CD4-positive, alpha-beta T cell (primary cell): ENCODE results near the gene ATXN1. TPM values are rescaled to one million over a fixed set of nuclear protein-coding genes. Genes with fewer than 3 reads are reported as not detected.
"Not testable (repeated sequence)": the region's sequence is repeated elsewhere in the genome, so short reads cannot be mapped to it uniquely, and the experiment has no call there.

Source experiments
- ATAC-seq: fragments of 200-7000 bp; cut with Tn5 transposase; one replicate; pipeline ENCODE4 v1.10.0; 2022; ENCODE audit warnings: mild to moderate bottlenecking; ENCODE audit not compliant: poor library complexity
- CTCF ChIA-PET: fragments of 350-600 bp; sonication (Branson Sonifier 250); formaldehyde crosslinking; loops from one replicate; lab custom pipeline; 2021; ENCODE audit warnings: antibody characterized with exemption, inconsistent platforms; lab: Charles Lee
- POLR2A ChIA-PET: fragments of 350-600 bp; sonication (Branson Sonifier 250); formaldehyde crosslinking; loops from one replicate; lab custom pipeline; 2021; ENCODE audit warnings: antibody characterized with exemption, inconsistent platforms; lab: Charles Lee
- DNase-seq, 14 experiments: peaks; one replicate each; pipeline ENCODE4 v3.0.0-alpha.2; 2013 to 2020; ENCODE audit warnings: mixed read lengths in 2 of 14
- H3K27ac ChIP-seq, 2 donors: one replicate each; pipeline versions ENCODE4 v1.5.1 to v1.7.0; 2013; ENCODE audit warnings: low read length in 2 of 2, low read depth in 1 of 2, mild to moderate bottlenecking in 1 of 2
- H3K27me3 ChIP-seq, 2 experiments: 1 replicate in 1 of 2; 2 replicates in 1 of 2; pipeline versions ENCODE4 v1.6.1 to v1.7.0; 2013; ENCODE audit warnings: low read length in 2 of 2, control low read depth in 1 of 2, mild to moderate bottlenecking in 1 of 2, moderate library complexity in 1 of 2; ENCODE audit not compliant: insufficient read depth in 2 of 2, control insufficient read depth in 1 of 2
- H3K36me3 ChIP-seq: one replicate; pipeline ENCODE4 v1.6.1; 2013; ENCODE audit warnings: low read length, control low read depth; ENCODE audit not compliant: insufficient read depth
- H3K4me1 ChIP-seq: one replicate; pipeline ENCODE4 v1.6.1; 2013; ENCODE audit warnings: low read length, control low read depth; ENCODE audit not compliant: insufficient read depth
- H3K4me3 ChIP-seq: one replicate; pipeline ENCODE4 v1.5.1; 2013; ENCODE audit warnings: mild to moderate bottlenecking, low read length, moderate library complexity
- H3K9me3 ChIP-seq, 2 experiments: 1 replicate in 1 of 2; 2 replicates in 1 of 2; pipeline versions ENCODE4 v1.6.1 to v1.7.0; 2013; ENCODE audit warnings: low read length in 2 of 2, mild to moderate bottlenecking in 2 of 2, control low read depth in 1 of 2, moderate library complexity in 1 of 2; ENCODE audit not compliant: control insufficient read depth in 1 of 2, insufficient read depth in 1 of 2
- H3K27ac Mint-ChIP-seq: one replicate; pipeline ENCODE4 v1.8.0; 2020; ENCODE audit warnings: mixed read lengths
- H3K27me3 Mint-ChIP-seq: one replicate; pipeline ENCODE4 v1.8.0; 2021; ENCODE audit warnings: mixed read lengths
- H3K36me3 Mint-ChIP-seq: one replicate; pipeline ENCODE4 v1.8.0; 2021; ENCODE audit warnings: low read depth, mixed read lengths
- H3K4me1 Mint-ChIP-seq: one replicate; pipeline ENCODE4 v1.8.0; 2021; ENCODE audit warnings: low read depth, mixed read lengths
- H3K4me3 Mint-ChIP-seq: one replicate; pipeline ENCODE4 v1.8.0; 2020; ENCODE audit warnings: mild to moderate bottlenecking, mixed read lengths
- H3K9me3 Mint-ChIP-seq: one replicate; pipeline ENCODE4 v1.8.0; 2020; ENCODE audit warnings: mixed read lengths
- intact Hi-C, 2 experiments: fragments of 100-400 bp; cut with DNase I in 1 of 2; cut with micrococcal nuclease in 1 of 2; formaldehyde crosslinking; loops; one replicate each; pipeline versions ENCODE4 v1.15.1 to v1.9.0; 2023 to 2025; cut with DNase I, micrococcal nuclease
- total RNA-seq, 174 experiments: library from RNA in 2 of 174; stranded (reverse) in 2 of 174; gene quantifications; one replicate each; pipeline ENCODE4 v1.2.3 and lab custom pipeline; 2021 to 2026
- TF ChIP-seq, protein P1 (sequence below): fragments of 200-600 bp; IDR thresholded peaks from one replicate; pipeline ENCODE4 v1.8.0; 2022; ENCODE audit warnings: antibody characterized with exemption, mild to moderate bottlenecking

The ATXN1 gene
- total RNA-seq, 2 experiments from 2014 or later, result 74.2 to 76.7 TPM

GRCh38 chr6:16785496-16785895, 24.2 kb upstream of the ATXN1 start:
- H3K27me3 ChIP-seq, result no peaks in the 10 kb centered on the region
- H3K36me3 ChIP-seq, result no peaks in the 10 kb centered on the region
- peaks cover 5 to 7% of the 10 kb centered on the region in 2 experiments for H3K9me3 ChIP-seq
- Mint-ChIP-seq H3K36me3 (no peaks in the 10 kb centered on the region), H3K27ac (no peak overlapping the region), H3K4me3 (no peak overlapping the region), H3K9me3 (peaks cover 4% of the 10 kb centered on the region), H3K4me1 (no peaks in the 10 kb centered on the region), H3K27me3 (no peaks in the 10 kb centered on the region)
- CTCF ChIA-PET, result no interaction called here
- no peak for ATAC-seq
- intact Hi-C loops, result no loop called here
- POLR2A ChIA-PET, result no interaction called here
- H3K4me1 ChIP-seq, result no peaks in the 10 kb centered on the region
- no peak overlapping the region for H3K4me3 ChIP-seq
- DNase-seq, result no peak
- TF ChIP-seq, protein P1, sequence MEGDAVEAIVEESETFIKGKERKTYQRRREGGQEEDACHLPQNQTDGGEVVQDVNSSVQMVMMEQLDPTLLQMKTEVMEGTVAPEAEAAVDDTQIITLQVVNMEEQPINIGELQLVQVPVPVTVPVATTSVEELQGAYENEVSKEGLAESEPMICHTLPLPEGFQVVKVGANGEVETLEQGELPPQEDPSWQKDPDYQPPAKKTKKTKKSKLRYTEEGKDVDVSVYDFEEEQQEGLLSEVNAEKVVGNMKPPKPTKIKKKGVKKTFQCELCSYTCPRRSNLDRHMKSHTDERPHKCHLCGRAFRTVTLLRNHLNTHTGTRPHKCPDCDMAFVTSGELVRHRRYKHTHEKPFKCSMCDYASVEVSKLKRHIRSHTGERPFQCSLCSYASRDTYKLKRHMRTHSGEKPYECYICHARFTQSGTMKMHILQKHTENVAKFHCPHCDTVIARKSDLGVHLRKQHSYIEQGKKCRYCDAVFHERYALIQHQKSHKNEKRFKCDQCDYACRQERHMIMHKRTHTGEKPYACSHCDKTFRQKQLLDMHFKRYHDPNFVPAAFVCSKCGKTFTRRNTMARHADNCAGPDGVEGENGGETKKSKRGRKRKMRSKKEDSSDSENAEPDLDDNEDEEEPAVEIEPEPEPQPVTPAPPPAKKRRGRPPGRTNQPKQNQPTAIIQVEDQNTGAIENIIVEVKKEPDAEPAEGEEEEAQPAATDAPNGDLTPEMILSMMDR, result no peak
- H3K27ac ChIP-seq, result no peak overlapping the region

DNA sequence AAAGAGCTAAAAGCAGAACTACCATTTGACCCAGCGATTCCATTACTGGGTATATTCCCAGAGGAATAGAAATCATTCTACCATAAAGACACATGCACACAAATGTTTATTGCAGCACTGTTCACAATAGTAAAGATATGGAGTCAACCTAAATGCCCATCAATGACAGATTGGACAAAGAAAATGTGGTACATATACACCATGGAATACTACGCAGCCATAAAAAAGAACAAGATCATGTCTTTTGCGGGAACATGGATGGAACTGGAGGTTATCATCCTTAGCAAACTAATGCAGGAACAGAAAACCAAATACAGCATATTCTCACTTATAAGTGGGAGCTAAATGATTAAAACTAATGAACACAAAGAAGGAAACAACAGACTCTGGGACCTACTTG, 23.7 kb upstream of the ATXN1 start:
- ATAC-seq, H3K9me3 Mint-ChIP-seq, H3K4me3 ChIP-seq, H3K9me3 ChIP-seq, H3K27me3 Mint-ChIP-seq, H3K36me3 Mint-ChIP-seq, H3K27me3 ChIP-seq, H3K27ac ChIP-seq, intact Hi-C loops, H3K4me1 ChIP-seq, H3K4me1 Mint-ChIP-seq, POLR2A ChIA-PET, CTCF ChIA-PET, H3K4me3 Mint-ChIP-seq, H3K36me3 ChIP-seq, DNase-seq, H3K27ac Mint-ChIP-seq: not testable (repeated sequence)

GRCh38 chr6:16783952-16784565, 22.8 kb upstream of the ATXN1 start:
- Histone ChIP-seq H3K36me3 (no peaks in the 10 kb centered on the region), H3K4me1 (no peaks in the 10 kb centered on the region), H3K4me3 (no peak overlapping the region), H3K27me3 (no peaks in the 10 kb centered on the region), H3K27ac (no peak overlapping the region), H3K9me3 (peaks cover 0 to 2% of the 10 kb centered on the region in 2 experiments)
- Mint-ChIP-seq H3K4me3 (no peak overlapping the region), H3K36me3 (no peaks in the 10 kb centered on the region), H3K27ac (no peak overlapping the region), H3K9me3 (peaks cover 4% of the 10 kb centered on the region), H3K4me1 (no peaks in the 10 kb centered on the region), H3K27me3 (no peaks in the 10 kb centered on the region)
- ChIA-PET CTCF (no interaction called here), POLR2A (no interaction called here)
- TF ChIP-seq, protein P1, result no peak
- intact Hi-C loops, result no loop called here
- ATAC-seq (no peak), DNase-seq (no peak)

DNA sequence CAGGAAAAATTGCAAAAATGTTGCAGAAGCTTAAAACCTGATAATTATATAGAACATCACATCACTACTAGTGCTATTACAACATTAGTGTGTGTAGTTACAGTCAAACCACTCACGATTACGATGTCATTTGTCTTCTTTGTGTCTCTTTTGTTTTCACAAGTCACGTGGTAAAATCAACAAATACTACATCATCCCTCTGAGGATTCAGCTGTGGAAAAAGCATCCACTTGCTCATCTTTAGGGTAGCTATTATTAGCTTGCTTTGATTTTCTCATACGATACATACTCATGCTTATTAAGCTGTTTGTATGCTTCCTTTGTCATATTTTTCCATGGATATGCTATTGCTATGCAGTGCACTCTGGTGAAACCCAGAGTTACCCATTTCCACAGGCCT, 22.2 kb upstream of the ATXN1 start:
- H3K4me3 Mint-ChIP-seq, result no peak overlapping the region
- no peaks in the 10 kb centered on the region for H3K27me3 ChIP-seq
- no peak for DNase-seq
- H3K4me3 ChIP-seq, result no peak overlapping the region
- H3K36me3 ChIP-seq, result no peaks in the 10 kb centered on the region
- H3K4me1 Mint-ChIP-seq, result no peaks in the 10 kb centered on the region
- ChIA-PET CTCF (no interaction called here), POLR2A (no interaction called here)
- H3K27ac Mint-ChIP-seq, result no peak overlapping the region
- no peaks in the 10 kb centered on the region for H3K4me1 ChIP-seq
- peaks cover 4% of the 10 kb centered on the region for H3K9me3 Mint-ChIP-seq
- intact Hi-C loops, result no loop called here
- no peaks in the 10 kb centered on the region for H3K9me3 ChIP-seq
- no peaks in the 10 kb centered on the region for H3K36me3 Mint-ChIP-seq
- TF ChIP-seq, protein P1, result no peak
- no peak for ATAC-seq
- no peak overlapping the region for H3K27ac ChIP-seq
- H3K27me3 Mint-ChIP-seq, result no peaks in the 10 kb centered on the region
